Measurements from ENCODE around the gene ADIPOQ. TPM values are rescaled to one million over a fixed set of nuclear protein-coding genes. Genes with fewer than 3 reads are reported as not detected.
"Not testable (repeated sequence)": the region's sequence is repeated elsewhere in the genome, so short reads cannot be mapped to it uniquely, and the experiment has no call there.

The ADIPOQ gene
- total RNA-seq, 1 experiment from 2014 or later = not detected

GRCh38 chr3:186870421-186871201 lies 28.1 kb downstream of the ADIPOQ start:
- DNase-seq (ENCODE audit: low spot score) = no peak

- no peak for DNase-seq (ENCODE audit: low spot score)
These were observed 29.0 kb downstream of the ADIPOQ start for GRCh38 chr3:186871403-186871924.

- DNase-seq (ENCODE audit: low spot score) = not testable (repeated sequence)
These were observed 31.3 kb downstream of the ADIPOQ start for GRCh38 chr3:186873796-186874195.

GRCh38 chr3:186874216-186874615 lies 31.7 kb downstream of the ADIPOQ start:
- DNase-seq (ENCODE audit: low spot score) = not testable (repeated sequence)

GRCh38 chr3:186874841-186875240 lies 32.3 kb downstream of the ADIPOQ start:
- not testable (repeated sequence) for DNase-seq (ENCODE audit: low spot score)

- no peak for DNase-seq (ENCODE audit: low spot score)
These were observed 33.2 kb downstream of the ADIPOQ start for GRCh38 chr3:186875708-186876107.

GRCh38 chr3:186879781-186880180 lies 37.3 kb downstream of the ADIPOQ start:
- no peak for DNase-seq (ENCODE audit: low spot score)

GRCh38 chr3:186880406-186880805 lies 37.9 kb downstream of the ADIPOQ start:
- no peak for DNase-seq (ENCODE audit: low spot score)

GRCh38 chr3:186882150-186882524 lies 39.6 kb downstream of the ADIPOQ start:
- no peak for DNase-seq (ENCODE audit: low spot score)

- peak; percentile 94 for DNase-seq (ENCODE audit: low spot score)
These were observed 40.6 kb downstream of the ADIPOQ start for GRCh38 chr3:186882881-186883685.

- peak; percentile 18 for DNase-seq (ENCODE audit: low spot score)
These were observed 41.2 kb downstream of the ADIPOQ start for GRCh38 chr3:186883686-186884058.

GRCh38 chr3:186884868-186885267 lies 42.4 kb downstream of the ADIPOQ start:
- DNase-seq (ENCODE audit: low spot score) = not testable (repeated sequence)

- no peak for DNase-seq (ENCODE audit: low spot score)
These were observed 43.9 kb downstream of the ADIPOQ start for GRCh38 chr3:186886202-186886981.

GRCh38 chr3:186887507-186887938 lies 45.0 kb downstream of the ADIPOQ start:
- not testable (repeated sequence) for DNase-seq (ENCODE audit: low spot score)

- DNase-seq (ENCODE audit: low spot score) = no peak
These were observed 46.1 kb downstream of the ADIPOQ start for GRCh38 chr3:186888569-186888968.

- not testable (repeated sequence) for DNase-seq (ENCODE audit: low spot score)
These were observed 47.2 kb downstream of the ADIPOQ start for GRCh38 chr3:186889698-186890097.

- DNase-seq (ENCODE audit: low spot score) = no peak
These were observed 48.4 kb downstream of the ADIPOQ start for GRCh38 chr3:186890911-186891310.

- DNase-seq (ENCODE audit: low spot score) = not testable (repeated sequence)
These were observed 50.6 kb downstream of the ADIPOQ start for GRCh38 chr3:186893071-186893470.

- DNase-seq (ENCODE audit: low spot score) = no peak
These were observed 52.9 kb downstream of the ADIPOQ start for GRCh38 chr3:186895406-186895805.

- no peak for DNase-seq (ENCODE audit: low spot score)
These were observed 53.5 kb downstream of the ADIPOQ start for GRCh38 chr3:186896006-186896405.

- DNase-seq (ENCODE audit: low spot score) = no peak
These were observed 54.4 kb downstream of the ADIPOQ start for GRCh38 chr3:186896875-186897274.
